GM12875 (cell line): ENCODE data around the gene MIB2.

Source experiments
- H3K4me3 ChIP-seq: one replicate; pipeline ENCODE4 v1.5.1; 2011; ENCODE audit warnings: low read depth, low read length, control low read depth
- TF ChIP-seq, protein P1 (sequence below): IDR thresholded peaks from 2 replicates; pipeline ENCODE4 v1.5.1; 2011; ENCODE audit warnings: low read depth, mild to moderate bottlenecking, control low read depth, inconsistent platforms, low read length, moderate library complexity, borderline replicate concordance; ENCODE audit not compliant: insufficient read depth

MIB2 gene

GRCh38 chr1:1602968-1603506, 12.3 kb upstream of the MIB2 start:
- TF ChIP-seq, protein P1, sequence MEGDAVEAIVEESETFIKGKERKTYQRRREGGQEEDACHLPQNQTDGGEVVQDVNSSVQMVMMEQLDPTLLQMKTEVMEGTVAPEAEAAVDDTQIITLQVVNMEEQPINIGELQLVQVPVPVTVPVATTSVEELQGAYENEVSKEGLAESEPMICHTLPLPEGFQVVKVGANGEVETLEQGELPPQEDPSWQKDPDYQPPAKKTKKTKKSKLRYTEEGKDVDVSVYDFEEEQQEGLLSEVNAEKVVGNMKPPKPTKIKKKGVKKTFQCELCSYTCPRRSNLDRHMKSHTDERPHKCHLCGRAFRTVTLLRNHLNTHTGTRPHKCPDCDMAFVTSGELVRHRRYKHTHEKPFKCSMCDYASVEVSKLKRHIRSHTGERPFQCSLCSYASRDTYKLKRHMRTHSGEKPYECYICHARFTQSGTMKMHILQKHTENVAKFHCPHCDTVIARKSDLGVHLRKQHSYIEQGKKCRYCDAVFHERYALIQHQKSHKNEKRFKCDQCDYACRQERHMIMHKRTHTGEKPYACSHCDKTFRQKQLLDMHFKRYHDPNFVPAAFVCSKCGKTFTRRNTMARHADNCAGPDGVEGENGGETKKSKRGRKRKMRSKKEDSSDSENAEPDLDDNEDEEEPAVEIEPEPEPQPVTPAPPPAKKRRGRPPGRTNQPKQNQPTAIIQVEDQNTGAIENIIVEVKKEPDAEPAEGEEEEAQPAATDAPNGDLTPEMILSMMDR = no peak
- H3K4me3 ChIP-seq = no peak overlapping the region

DNA sequence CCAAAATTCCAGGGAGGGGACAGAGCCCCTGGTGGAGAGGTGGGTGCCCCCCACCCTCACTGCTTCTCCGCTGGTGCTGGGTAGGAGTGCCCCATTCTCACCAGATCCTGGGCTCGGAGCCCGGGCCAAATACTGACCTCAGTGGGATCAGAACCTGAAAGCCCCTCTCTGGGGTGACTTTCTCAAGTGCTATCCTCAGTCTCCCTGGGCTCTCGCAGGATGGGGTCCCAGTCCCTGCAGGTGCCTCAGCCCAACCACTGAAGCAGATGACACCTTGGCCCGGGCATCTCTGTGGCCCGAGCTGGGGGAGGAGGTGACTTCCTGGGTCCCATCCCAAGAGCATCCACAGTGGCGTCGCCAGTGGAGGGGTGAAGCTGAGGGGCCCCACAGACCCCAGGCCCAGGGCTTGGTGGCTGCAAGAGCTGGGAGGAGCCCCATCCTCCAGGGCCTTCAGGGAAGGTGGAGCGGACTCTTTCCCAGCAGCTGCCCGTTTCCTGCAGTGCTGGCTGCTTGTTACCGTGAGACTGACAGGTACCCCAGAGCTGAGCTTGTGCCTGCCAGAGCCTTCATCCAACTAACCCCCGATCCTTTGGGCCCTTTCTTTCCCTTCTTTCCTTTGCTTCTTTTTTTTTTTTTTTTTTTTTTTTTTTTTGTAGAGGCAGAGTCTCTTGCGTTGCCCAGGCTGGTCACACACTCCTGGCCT, 11.5 kb upstream of the MIB2 start:
- TF ChIP-seq, protein P1 = no peak
- H3K4me3 ChIP-seq = no peak overlapping the region

DNA sequence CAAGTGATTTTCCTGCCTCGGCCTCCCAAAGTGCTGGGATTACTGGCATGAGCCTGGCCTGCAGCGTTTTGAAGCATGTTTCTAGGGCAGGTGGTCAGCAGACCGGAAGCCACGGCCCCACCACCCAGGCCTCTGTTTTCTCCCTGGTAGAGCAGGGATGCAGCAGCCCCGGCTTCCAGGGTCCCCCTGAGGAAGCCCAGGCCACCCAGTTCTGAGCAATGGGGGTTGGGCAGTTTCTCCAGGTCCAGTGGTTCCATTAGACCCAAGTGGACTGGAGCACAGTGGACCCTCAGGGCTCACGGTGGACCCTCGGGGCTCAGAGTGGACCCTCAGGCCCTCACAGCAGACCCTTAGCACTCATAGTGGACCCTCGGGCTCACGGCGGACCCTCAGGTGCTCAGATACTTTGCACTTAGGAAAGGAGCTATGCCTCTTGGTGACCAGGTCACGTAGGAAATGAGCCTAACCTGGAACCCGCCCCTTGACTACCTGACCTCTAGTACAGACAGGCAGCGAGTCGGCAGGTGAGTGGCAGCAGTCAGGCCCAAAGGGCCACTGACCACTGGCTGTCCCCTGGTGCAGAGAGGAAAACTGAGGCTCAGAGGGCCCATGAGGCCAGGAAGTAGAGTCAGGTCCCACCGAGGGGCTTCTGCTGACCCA, 10.8 kb upstream of the MIB2 start:
- no peak overlapping the region for H3K4me3 ChIP-seq
- TF ChIP-seq, protein P1 = no peak

GRCh38 chr1:1605034-1605591, 10.2 kb upstream of the MIB2 start:
- no peak overlapping the region for H3K4me3 ChIP-seq
- TF ChIP-seq, protein P1 = no peak

DNA sequence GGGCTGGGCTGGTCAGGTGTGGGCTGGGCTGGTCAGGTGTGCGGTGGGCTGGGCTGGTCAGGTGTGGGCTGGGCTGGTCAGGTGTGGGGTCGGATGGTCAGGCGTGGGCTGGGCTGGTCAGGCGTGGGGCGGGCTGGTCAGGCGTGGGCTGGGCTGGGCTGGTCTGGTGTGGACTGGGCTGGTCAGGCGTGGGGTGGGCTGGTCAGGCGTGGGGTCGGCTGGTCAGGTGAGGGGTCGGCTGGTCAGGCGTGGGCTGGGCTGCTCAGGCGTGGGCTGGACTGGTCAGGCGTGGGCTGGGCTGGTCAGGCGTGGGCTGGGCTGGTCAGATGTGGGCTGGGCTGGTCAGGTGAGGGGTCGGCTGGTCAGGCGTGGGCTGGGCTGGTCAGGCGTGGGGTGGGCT, 9.6 kb upstream of the MIB2 start:
- TF ChIP-seq, protein P1 = no peak
- no peak overlapping the region for H3K4me3 ChIP-seq

- TF ChIP-seq, protein P1 = no peak
- H3K4me3 ChIP-seq = no peak overlapping the region
These were observed 9.1 kb upstream of the MIB2 start for GRCh38 chr1:1606232-1606631.
